Measurements from ENCODE around the gene PDK2. TPM values are rescaled to one million over a fixed set of nuclear protein-coding genes. Genes with fewer than 3 reads are reported as not detected.

Gene PDK2
- total RNA-seq, 6 experiments from 2014 or later: 26.6 to 35.6 (median 29.6) TPM

- Mint-ChIP-seq H3K27me3 (ENCODE audit: insufficient read depth) (peaks cover 16% of the 10 kb centered on the region), H3K4me1 (ENCODE audit: low read depth) (peaks cover 6% of the 10 kb centered on the region; the same call in 1 of the 2 replicates), H3K4me3 (no peak overlapping the region), H3K27ac (no peak overlapping the region), H3K36me3 (ENCODE audit: low read depth) (no peaks in the 10 kb centered on the region), H3K9me3 (no peaks in the 10 kb centered on the region)
- DNase-seq: no peak
- TF ChIP-seq CTCF (IDR thresholded peaks at IDR 0.05): no peak
Measured at GRCh38 chr17:50120475-50121253, 25.5 kb downstream of the PDK2 start.

GRCh38 chr17:50122945-50123344 is 27.8 kb downstream of the PDK2 start:
- Mint-ChIP-seq H3K27me3 (ENCODE audit: insufficient read depth) (peaks cover 16% of the 10 kb centered on the region), H3K4me3 (no peak overlapping the region), H3K36me3 (ENCODE audit: low read depth) (no peaks in the 10 kb centered on the region), H3K9me3 (no peaks in the 10 kb centered on the region), H3K27ac (no peak overlapping the region), H3K4me1 (ENCODE audit: low read depth) (peaks cover 13% of the 10 kb centered on the region)
- TF ChIP-seq CTCF (IDR thresholded peaks at IDR 0.05): no peak
- no peak for DNase-seq

- Mint-ChIP-seq H3K36me3 (ENCODE audit: low read depth) (no peaks in the 10 kb centered on the region), H3K4me1 (ENCODE audit: low read depth) (peaks cover 15% of the 10 kb centered on the region), H3K9me3 (no peaks in the 10 kb centered on the region), H3K27me3 (ENCODE audit: insufficient read depth) (peaks cover 18% of the 10 kb centered on the region), H3K27ac (no peak overlapping the region), H3K4me3 (no peak overlapping the region)
- no peak for DNase-seq
- TF ChIP-seq CTCF (IDR thresholded peaks at IDR 0.05): no peak
Measured at GRCh38 chr17:50123649-50124349, 28.6 kb downstream of the PDK2 start.

GRCh38 chr17:50125420-50125997 is 30.4 kb downstream of the PDK2 start:
- no peak for TF ChIP-seq CTCF (IDR thresholded peaks at IDR 0.05)
- no peaks in the 10 kb centered on the region for H3K36me3 Mint-ChIP-seq (ENCODE audit: low read depth)
- H3K4me1 Mint-ChIP-seq (ENCODE audit: low read depth): peaks cover 18% of the 10 kb centered on the region
- H3K27ac Mint-ChIP-seq: no peak overlapping the region
- no peak overlapping the region for H3K4me3 Mint-ChIP-seq
- H3K27me3 Mint-ChIP-seq (ENCODE audit: insufficient read depth): peaks cover 10% of the 10 kb centered on the region
- no peaks in the 10 kb centered on the region for H3K9me3 Mint-ChIP-seq
- no peak for DNase-seq

GRCh38 chr17:50127697-50128361 is 32.7 kb downstream of the PDK2 start:
- Mint-ChIP-seq H3K4me1 (ENCODE audit: low read depth) (peaks cover 34% of the 10 kb centered on the region), H3K4me3 (no peak overlapping the region), H3K27ac (no peak overlapping the region), H3K27me3 (ENCODE audit: insufficient read depth) (peaks cover 11% of the 10 kb centered on the region), H3K36me3 (ENCODE audit: low read depth) (no peaks in the 10 kb centered on the region), H3K9me3 (no peaks in the 10 kb centered on the region)
- no peak for DNase-seq
- no peak for TF ChIP-seq CTCF (IDR thresholded peaks at IDR 0.05)
